ENCODE measurements around the gene FUBP1.

Gene FUBP1

DNA sequence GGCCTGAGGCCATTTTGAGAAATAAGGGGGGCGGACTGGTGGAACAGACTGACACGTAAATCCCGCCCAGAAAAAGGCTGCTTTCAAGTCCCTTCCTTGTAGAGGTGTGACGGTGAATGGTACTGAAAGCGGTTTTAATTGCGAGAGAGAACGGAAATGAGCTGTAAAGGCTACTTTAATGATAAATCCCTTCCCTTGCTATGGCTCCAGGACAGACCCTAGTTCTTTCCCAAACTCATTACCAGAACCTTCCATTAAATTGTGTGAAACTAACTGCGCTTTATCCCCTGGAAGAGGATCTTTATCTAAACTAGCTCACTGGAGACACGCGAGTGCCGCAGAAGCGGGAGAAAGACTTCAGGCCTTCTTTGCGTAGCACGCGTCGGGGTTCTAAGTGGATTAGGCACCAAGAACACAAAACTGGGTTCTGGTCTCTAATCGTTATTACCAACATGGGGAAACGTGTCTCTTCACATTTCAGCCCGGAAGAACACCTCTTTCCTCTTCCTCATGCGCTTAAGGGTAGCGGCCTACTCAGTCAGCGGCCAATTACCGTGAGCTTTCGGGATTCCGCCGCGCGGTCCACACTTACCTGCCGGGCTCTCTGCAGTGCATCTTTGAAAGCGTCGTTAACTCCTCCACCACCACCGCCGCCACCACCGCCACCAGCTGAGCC is 441 bp downstream of the FUBP1 start:
- no peak for TF ChIP-seq CTCF (IDR thresholded peaks at IDR 0.05)

- TF ChIP-seq CTCF (IDR thresholded peaks at IDR 0.05): no peak
Observed at GRCh38 chr1:77977989-77978292, 931 bp downstream of the FUBP1 start.

GRCh38 chr1:77976433-77977076 is 2.3 kb downstream of the FUBP1 start:
- no peak for TF ChIP-seq CTCF (IDR thresholded peaks at IDR 0.05)

- no peak for TF ChIP-seq CTCF (IDR thresholded peaks at IDR 0.05)
Observed at GRCh38 chr1:77975907-77976306, 3.0 kb downstream of the FUBP1 start.

DNA sequence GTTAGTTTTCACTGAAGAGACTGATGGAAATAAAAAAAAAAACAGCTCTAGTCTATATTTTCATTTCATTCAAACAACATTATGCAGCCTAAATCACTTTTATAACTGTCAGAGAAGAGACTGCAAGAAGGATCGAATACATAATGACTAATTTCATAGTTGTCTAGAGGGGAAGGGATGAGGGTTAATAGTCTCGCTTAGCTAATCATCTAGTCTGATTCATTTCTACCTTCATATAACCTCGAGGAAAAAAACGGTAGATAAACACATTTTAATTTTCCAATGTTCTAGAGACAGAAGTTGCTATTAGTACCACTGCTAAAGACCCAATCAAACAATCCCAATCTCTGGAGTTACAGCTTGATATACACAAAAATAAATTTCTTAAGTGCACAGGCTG is 3.5 kb downstream of the FUBP1 start:
- TF ChIP-seq CTCF (IDR thresholded peaks at IDR 0.05): no peak

DNA sequence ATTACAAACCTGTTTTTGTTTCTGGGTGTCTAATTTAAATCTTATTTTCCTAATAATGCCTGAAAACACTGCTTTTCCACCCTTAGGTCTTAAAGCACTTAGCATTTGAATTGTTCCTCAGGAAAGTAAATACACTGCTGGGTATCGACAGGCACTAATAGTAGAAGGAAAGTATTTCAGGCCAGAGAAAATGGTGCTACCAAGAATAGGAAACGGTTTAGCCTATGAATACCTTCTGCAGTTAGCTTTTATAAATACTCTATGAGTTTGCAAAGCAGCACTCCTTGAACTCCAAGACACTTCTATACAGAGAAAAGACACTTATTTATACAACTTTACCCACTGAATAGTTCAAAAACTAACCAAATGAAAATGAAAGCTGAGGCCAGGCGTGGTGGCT is 6.8 kb downstream of the FUBP1 start:
- no peak for TF ChIP-seq CTCF (IDR thresholded peaks at IDR 0.05)

DNA sequence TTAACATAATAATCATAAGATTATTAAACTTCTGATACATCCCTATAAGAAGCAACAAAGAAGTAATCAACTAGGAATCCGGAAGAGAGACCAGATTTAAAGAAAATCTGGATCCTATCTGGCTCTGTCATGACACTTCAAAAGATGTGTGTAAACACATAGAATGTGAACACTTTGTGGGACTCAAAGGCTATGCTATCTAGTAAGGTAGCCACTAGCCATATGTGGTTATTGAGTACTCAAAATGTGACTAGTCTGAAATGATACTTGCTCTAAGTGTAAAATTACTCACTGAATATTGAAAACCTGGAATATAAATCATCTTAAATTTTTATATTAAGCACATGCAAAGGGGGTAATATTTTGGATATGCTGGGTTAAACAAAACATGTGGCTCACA is 8.7 kb downstream of the FUBP1 start:
- TF ChIP-seq CTCF (IDR thresholded peaks at IDR 0.05): no peak

- no peak for TF ChIP-seq CTCF (IDR thresholded peaks at IDR 0.05)
Observed at GRCh38 chr1:77966291-77966690, 12.6 kb downstream of the FUBP1 start.
